Endothelial cell of umbilical vein (primary cell): ENCODE data around the gene SPAG8. TPM values are rescaled to one million over a fixed set of nuclear protein-coding genes. Genes with fewer than 3 reads are reported as not detected.

Source experiments
- BruUV-seq: library from RNA; stranded (reverse); fragments of 400-500 nt; replicated peaks from 2 replicates; lab custom pipeline; 2021; lab: Mats Ljungman, UMichigan
- CTCF ChIA-PET: fragments of 300-600, 350-600 bp; sonication (Branson Sonifier 250); formaldehyde crosslinking; loops from one replicate; lab custom pipeline; 2021; ENCODE audit warnings: antibody characterized with exemption, inconsistent platforms; lab: Charles Lee
- POLR2A ChIA-PET: fragments of 300-600, 350-600 bp; sonication (Branson Sonifier 250); formaldehyde crosslinking; loops from one replicate; lab custom pipeline; 2021; ENCODE audit warnings: antibody characterized with exemption, inconsistent platforms; lab: Charles Lee
- DNase-seq: peaks from one replicate; pipeline ENCODE4 v3.0.0-alpha.2; 2011; ENCODE audit warnings: low read depth, low spot score
- FAIRE-seq: peaks from 2 replicates; lab custom pipeline; 2011; peaks lifted over from hg19 to GRCh38; lab: Jason Lieb, UNC
- H2AFZ ChIP-seq: 2 replicates; pipeline ENCODE4 v1.6.0; 2012; ENCODE audit warnings: low read depth, low read length, control low read depth, inconsistent platforms
- H3K27ac ChIP-seq: 2 replicates; pipeline ENCODE4 v1.5.1; 2011; ENCODE audit warnings: low read depth, mild to moderate bottlenecking, control low read depth, low read length, moderate library complexity; ENCODE audit not compliant: insufficient read depth
- H3K27me3 ChIP-seq, 2 experiments: 2 replicates each; pipeline versions ENCODE4 v1.6.0 to v1.6.1; 2011; ENCODE audit warnings: low read length in 2 of 2, mixed read lengths in 1 of 2; ENCODE audit not compliant: control insufficient read depth in 2 of 2, insufficient read depth in 2 of 2
- H3K36me3 ChIP-seq, 2 experiments: 2 replicates in 1 of 2; 3 replicates in 1 of 2; pipeline ENCODE4 v1.5.1; 2011; ENCODE audit warnings: low read length in 2 of 2, mild to moderate bottlenecking in 1 of 2, moderate library complexity in 1 of 2; ENCODE audit not compliant: control insufficient read depth in 2 of 2, insufficient read depth in 2 of 2; ENCODE audit errors: extremely low read depth in 1 of 2
- H3K4me1 ChIP-seq: 3 replicates; pipeline ENCODE4 v1.5.1; 2011; ENCODE audit warnings: mild to moderate bottlenecking, low read length; ENCODE audit not compliant: control insufficient read depth, insufficient read depth; ENCODE audit errors: extremely low read depth
- H3K4me2 ChIP-seq: 2 replicates; pipeline ENCODE4 v1.6.1; 2011; ENCODE audit warnings: low read length, control low read depth, mixed read lengths; ENCODE audit not compliant: insufficient read depth
- H3K4me3 ChIP-seq, 3 experiments: fragments of 200-600 bp in 1 of 3; sonication (generic), shearing (Covaris generic) in 1 of 3; replicated peaks in 1 of 3; 2 replicates each; pipeline ENCODE4 v1.5.1; 2011 to 2016; ENCODE audit warnings: control low read depth in 3 of 3, low read length in 3 of 3, mild to moderate bottlenecking in 2 of 3, inconsistent platforms in 1 of 3, low read depth in 1 of 3, moderate library complexity in 1 of 3; ENCODE audit not compliant: insufficient read depth in 1 of 3
- H3K79me2 ChIP-seq: 2 replicates; pipeline ENCODE4 v1.6.0; 2012; ENCODE audit warnings: low read length, inconsistent platforms; ENCODE audit not compliant: control insufficient read depth, insufficient read depth
- H3K9ac ChIP-seq: replicated peaks from 2 replicates; pipeline ENCODE3; 2011; ENCODE audit warnings: low read length, control low read depth; ENCODE audit not compliant: insufficient read depth; ENCODE audit errors: extremely low read depth
- H3K9me1 ChIP-seq: replicated peaks from 3 replicates; pipeline ENCODE4 v1.6.0; 2011; ENCODE audit warnings: mild to moderate bottlenecking, low read length; ENCODE audit not compliant: control insufficient read depth, insufficient read depth; ENCODE audit errors: extremely low read depth
- H3K9me3 ChIP-seq: replicated peaks from 2 replicates; pipeline ENCODE4 v1.5.1; 2012; ENCODE audit warnings: low read length, inconsistent platforms; ENCODE audit not compliant: control insufficient read depth, insufficient read depth
- H4K20me1 ChIP-seq: replicated peaks from 2 replicates; pipeline ENCODE3; 2011; ENCODE audit warnings: mild to moderate bottlenecking, low read length; ENCODE audit not compliant: control insufficient read depth, insufficient read depth; ENCODE audit errors: extremely low read depth
- FOS ChIP-seq: IDR thresholded peaks from 2 replicates; pipeline ENCODE4 v1.6.1; 2011; ENCODE audit warnings: mild to moderate bottlenecking, low read length, moderate library complexity, borderline replicate concordance; ENCODE audit not compliant: insufficient read depth
- GATA2 ChIP-seq: IDR thresholded peaks from 2 replicates; pipeline ENCODE4 v1.7.0; 2011; ENCODE audit warnings: low read depth, mild to moderate bottlenecking, moderate library complexity, mixed read lengths, low read length; ENCODE audit not compliant: insufficient read length, insufficient read depth
- JUN ChIP-seq: IDR thresholded peaks from 2 replicates; pipeline ENCODE4 v1.6.1; 2011; ENCODE audit warnings: borderline replicate concordance, low read depth; ENCODE audit not compliant: insufficient read length, insufficient read depth
- MYC ChIP-seq: IDR thresholded peaks from one replicate; pipeline ENCODE4 v1.6.1; 2011; ENCODE audit warnings: mild to moderate bottlenecking, low read depth, low read length
- dilution Hi-C: fragments of 300-500 bp; cut with MboI; formaldehyde crosslinking; loops from one replicate; pipeline ENCODE4 v1.15.0; 2019; ENCODE audit warnings: low sequenced_read_pairs; ENCODE audit not compliant: extremely low pct_ligation_motif_present
- intact Hi-C: fragments of 100-400 bp; cut with micrococcal nuclease; formaldehyde crosslinking; loops from one replicate; pipeline ENCODE4 v1.10.0; 2022
- polyA plus RNA-seq, 4 experiments: library from polyadenylated mRNA; depleted of rRNA in 3 of 4; stranded (reverse) in 3 of 4; unstranded in 1 of 4; fragments of >200 nt; gene quantifications; 2 replicates each; pipeline versions ENCODE4 v1.2.1 to v1.2.3, GENCODE V29; 2011 to 2012; ENCODE audit warnings: missing spikeins in 1 of 4
- total RNA-seq: library from RNA; stranded (reverse); gene quantifications from 2 replicates; pipeline ENCODE4 v1.2.3, GENCODE V29; 2021
- TF ChIP-seq, protein P1 (sequence below), 2 donors: IDR thresholded peaks; 1 replicate in 1 of 2; 2 replicates in 1 of 2; pipeline ENCODE4 v1.5.1; 2011; ENCODE audit warnings: low read length in 2 of 2, mild to moderate bottlenecking in 2 of 2, moderate library complexity in 2 of 2, control low read depth in 1 of 2, inconsistent platforms in 1 of 2, low read depth in 1 of 2; ENCODE audit not compliant: insufficient read depth in 1 of 2; ENCODE audit errors: extremely low read depth in 1 of 2

Gene SPAG8
- total and polyA plus RNA-seq, 2 donors (not counting 3 experiments of a cell fraction or from before 2014, with no cell fraction given) = 0.21 to 0.69 TPM

DNA sequence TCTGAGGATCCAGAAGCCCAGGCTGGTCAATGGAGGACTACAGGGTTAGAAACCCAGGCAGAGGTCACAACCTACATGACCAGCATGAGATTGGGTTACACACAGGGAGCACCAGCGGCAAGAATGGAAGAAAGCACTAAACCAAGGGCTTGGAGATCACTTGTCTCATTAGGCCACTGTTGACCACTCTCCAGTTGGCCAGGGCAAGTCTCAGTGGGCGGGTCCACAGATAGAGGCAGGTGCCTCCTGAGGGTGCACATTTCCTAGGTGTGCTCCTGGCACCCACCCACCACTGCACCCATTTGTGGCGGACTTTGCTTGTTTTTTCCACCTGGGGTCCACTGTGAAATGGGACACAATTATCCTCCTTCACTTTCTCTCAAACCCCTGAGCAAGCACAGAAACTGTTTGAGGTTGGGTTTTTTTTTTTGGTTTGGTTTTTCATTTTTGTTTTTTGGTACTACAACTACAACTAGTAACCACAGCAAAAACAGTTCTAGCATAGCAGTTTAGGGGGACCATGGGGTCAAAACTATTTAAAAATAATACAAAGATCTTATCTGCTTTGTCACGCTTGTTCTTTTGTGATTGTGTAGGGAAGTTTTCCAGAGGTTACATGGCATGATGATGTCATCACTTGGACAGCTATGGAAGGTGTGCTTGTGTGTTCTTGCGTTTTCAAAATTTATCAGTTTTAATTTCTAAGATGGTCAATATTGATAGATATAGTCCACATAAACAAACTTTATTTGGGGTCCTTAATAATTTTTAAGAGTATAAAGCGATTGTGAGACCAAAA is 14.6 kb downstream of the SPAG8 start:
- CTCF ChIA-PET = interaction anchor here (1.1 to 1.4 kb wide), 2 partner anchors 14 to 29 kb away, joined by 5 to 7 read pairs; no protein-coding TSS in a partner anchor
- intact Hi-C loops = loop anchor here (2.0 kb wide), 1 partner anchor 15 kb away; the partner anchor contains the start of gene SPAG8
- peak; percentile 12 for FAIRE-seq

More for the DNA sequence above, 14.6 kb downstream of the SPAG8 start:
- peaks cover 6% of the 10 kb centered on the region for H3K79me2 ChIP-seq
- no TSS peak for BruUV-seq
- no peaks in the 10 kb centered on the region for H3K9me1 ChIP-seq
- H3K9ac ChIP-seq = peak overlapping the region; percentile 6
- TF ChIP-seq FOS (no peak), GATA2 (peak; percentile 51), JUN (peak; percentile 47), MYC (no peak)
- TF ChIP-seq, protein P1, sequence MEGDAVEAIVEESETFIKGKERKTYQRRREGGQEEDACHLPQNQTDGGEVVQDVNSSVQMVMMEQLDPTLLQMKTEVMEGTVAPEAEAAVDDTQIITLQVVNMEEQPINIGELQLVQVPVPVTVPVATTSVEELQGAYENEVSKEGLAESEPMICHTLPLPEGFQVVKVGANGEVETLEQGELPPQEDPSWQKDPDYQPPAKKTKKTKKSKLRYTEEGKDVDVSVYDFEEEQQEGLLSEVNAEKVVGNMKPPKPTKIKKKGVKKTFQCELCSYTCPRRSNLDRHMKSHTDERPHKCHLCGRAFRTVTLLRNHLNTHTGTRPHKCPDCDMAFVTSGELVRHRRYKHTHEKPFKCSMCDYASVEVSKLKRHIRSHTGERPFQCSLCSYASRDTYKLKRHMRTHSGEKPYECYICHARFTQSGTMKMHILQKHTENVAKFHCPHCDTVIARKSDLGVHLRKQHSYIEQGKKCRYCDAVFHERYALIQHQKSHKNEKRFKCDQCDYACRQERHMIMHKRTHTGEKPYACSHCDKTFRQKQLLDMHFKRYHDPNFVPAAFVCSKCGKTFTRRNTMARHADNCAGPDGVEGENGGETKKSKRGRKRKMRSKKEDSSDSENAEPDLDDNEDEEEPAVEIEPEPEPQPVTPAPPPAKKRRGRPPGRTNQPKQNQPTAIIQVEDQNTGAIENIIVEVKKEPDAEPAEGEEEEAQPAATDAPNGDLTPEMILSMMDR (IDR thresholded peaks at IDR 0.05; ENCODE audit: extremely low read depth in 1 of 2, insufficient read depth in 1 of 2, low read depth in 1 of 2, low read length in 2 of 2) = no peak
- no peaks in the 10 kb centered on the region for H3K27me3 ChIP-seq
- H3K4me3 ChIP-seq = no peak overlapping the region
- peak overlapping the region; percentile 21 for H3K27ac ChIP-seq
- H4K20me1 ChIP-seq = no peaks in the 10 kb centered on the region
- H3K36me3 ChIP-seq = no peaks in the 10 kb centered on the region
- no peaks in the 10 kb centered on the region for H3K9me3 ChIP-seq
- H2AFZ ChIP-seq = no peak overlapping the region
- peaks cover 40% of the 10 kb centered on the region for H3K4me1 ChIP-seq
- dilution Hi-C loops = no loop called here
- no peak overlapping the region for H3K4me2 ChIP-seq
- no peak for DNase-seq
- POLR2A ChIA-PET = no interaction called here
